ENCODE results near the gene NLGN1.

Gene NLGN1

GRCh38 chr3:174321548-174321947 lies 924.0 kb downstream of the NLGN1 start:
- no peaks in the 10 kb centered on the region for H3K36me3 ChIP-seq (ENCODE audit: control insufficient read depth in 4 of 4, insufficient read depth in 4 of 4, low read length in 3 of 4)
- H3K4me3 ChIP-seq (ENCODE audit: control insufficient read depth in 1 of 7, extremely low read depth in 1 of 7, insufficient read depth in 4 of 7, low read depth in 2 of 7, low read length in 6 of 7) = no peak overlapping the region
- H3K27me3 ChIP-seq (replicated peaks in 2 of 5; ENCODE audit: control insufficient read depth in 4 of 5, insufficient read depth in 5 of 5, low read length in 4 of 5) = no peaks in the 10 kb centered on the region
- H3K4me1 ChIP-seq (ENCODE audit: control extremely low read depth in 1 of 4, control insufficient read depth in 4 of 4, insufficient read depth in 4 of 4, low read length in 3 of 4) = no peaks in the 10 kb centered on the region
- no peak for DNase-seq
- no peak overlapping the region for H3K27ac ChIP-seq (ENCODE audit: insufficient read depth in 1 of 2, low read depth in 1 of 2, low read length in 2 of 2, poor library complexity in 1 of 2, severe bottlenecking in 2 of 2)
- ChIA-PET CTCF (no interaction called here), POLR2A (no interaction called here)
- no CpG with 5 or more reads among the region's 1 CpG for WGBS (ENCODE audit: insufficient coverage)
- H3K9me3 ChIP-seq (ENCODE audit: control extremely low read depth in 1 of 5, control insufficient read depth in 4 of 5, insufficient read depth in 2 of 5, low read depth in 1 of 5, low read length in 4 of 5) = peaks cover 0 to 5% (median 0%) of the 10 kb centered on the region in 5 experiments

GRCh38 chr3:174322789-174323188 lies 925.2 kb downstream of the NLGN1 start:
- Histone ChIP-seq H3K27ac (ENCODE audit: insufficient read depth in 1 of 2, low read depth in 1 of 2, low read length in 2 of 2, poor library complexity in 1 of 2, severe bottlenecking in 2 of 2) (no peak overlapping the region), H3K36me3 (ENCODE audit: control insufficient read depth in 4 of 4, insufficient read depth in 4 of 4, low read length in 3 of 4) (no peaks in the 10 kb centered on the region), H3K9me3 (ENCODE audit: control extremely low read depth in 1 of 5, control insufficient read depth in 4 of 5, insufficient read depth in 2 of 5, low read depth in 1 of 5, low read length in 4 of 5) (peaks cover 0 to 5% (median 0%) of the 10 kb centered on the region in 5 experiments), H3K4me1 (ENCODE audit: control extremely low read depth in 1 of 4, control insufficient read depth in 4 of 4, insufficient read depth in 4 of 4, low read length in 3 of 4) (no peaks in the 10 kb centered on the region), H3K27me3 (replicated peaks in 2 of 5; ENCODE audit: control insufficient read depth in 4 of 5, insufficient read depth in 5 of 5, low read length in 4 of 5) (no peaks in the 10 kb centered on the region), H3K4me3 (ENCODE audit: control insufficient read depth in 1 of 7, extremely low read depth in 1 of 7, insufficient read depth in 4 of 7, low read depth in 2 of 7, low read length in 6 of 7) (no peak overlapping the region)
- no peak for DNase-seq
- 89% methylated on average over 1 of the region's 2 CpGs for WGBS (ENCODE audit: insufficient coverage)
- POLR2A ChIA-PET = no interaction called here
- CTCF ChIA-PET = no interaction called here

- H3K4me3 ChIP-seq (ENCODE audit: control insufficient read depth in 1 of 7, extremely low read depth in 1 of 7, insufficient read depth in 4 of 7, low read depth in 2 of 7, low read length in 6 of 7) = no peak overlapping the region
- H3K27me3 ChIP-seq (replicated peaks in 2 of 5; ENCODE audit: control insufficient read depth in 4 of 5, insufficient read depth in 5 of 5, low read length in 4 of 5) = no peaks in the 10 kb centered on the region
- H3K4me1 ChIP-seq (ENCODE audit: control extremely low read depth in 1 of 4, control insufficient read depth in 4 of 4, insufficient read depth in 4 of 4, low read length in 3 of 4) = no peaks in the 10 kb centered on the region
- no peak overlapping the region for H3K27ac ChIP-seq (ENCODE audit: insufficient read depth in 1 of 2, low read depth in 1 of 2, low read length in 2 of 2, poor library complexity in 1 of 2, severe bottlenecking in 2 of 2)
- CTCF ChIA-PET = no interaction called here
- H3K36me3 ChIP-seq (ENCODE audit: control insufficient read depth in 4 of 4, insufficient read depth in 4 of 4, low read length in 3 of 4) = no peaks in the 10 kb centered on the region
- 100% methylated on average over 1 of the region's 3 CpGs for WGBS (ENCODE audit: insufficient coverage)
- H3K9me3 ChIP-seq (ENCODE audit: control extremely low read depth in 1 of 5, control insufficient read depth in 4 of 5, insufficient read depth in 2 of 5, low read depth in 1 of 5, low read length in 4 of 5) = peaks cover 0 to 5% (median 0%) of the 10 kb centered on the region in 5 experiments
- POLR2A ChIA-PET = no interaction called here
- DNase-seq = no peak
Observed at GRCh38 chr3:174325171-174325570, 927.6 kb downstream of the NLGN1 start.

- DNase-seq = no peak
- WGBS (ENCODE audit: insufficient coverage) = 72% methylated on average over 4 of the region's 7 CpGs
- H3K9me3 ChIP-seq (ENCODE audit: control extremely low read depth in 1 of 5, control insufficient read depth in 4 of 5, insufficient read depth in 2 of 5, low read depth in 1 of 5, low read length in 4 of 5) = peaks cover 0 to 4% (median 0%) of the 10 kb centered on the region in 5 experiments
- ChIA-PET CTCF (no interaction called here), POLR2A (no interaction called here)
- no peaks in the 10 kb centered on the region for H3K27me3 ChIP-seq (replicated peaks in 2 of 5; ENCODE audit: control insufficient read depth in 4 of 5, insufficient read depth in 5 of 5, low read length in 4 of 5)
- no peaks in the 10 kb centered on the region for H3K36me3 ChIP-seq (ENCODE audit: control insufficient read depth in 4 of 4, insufficient read depth in 4 of 4, low read length in 3 of 4)
- H3K27ac ChIP-seq (ENCODE audit: insufficient read depth in 1 of 2, low read depth in 1 of 2, low read length in 2 of 2, poor library complexity in 1 of 2, severe bottlenecking in 2 of 2) = no peak overlapping the region
- no peak overlapping the region for H3K4me3 ChIP-seq (ENCODE audit: control insufficient read depth in 1 of 7, extremely low read depth in 1 of 7, insufficient read depth in 4 of 7, low read depth in 2 of 7, low read length in 6 of 7)
- H3K4me1 ChIP-seq (ENCODE audit: control extremely low read depth in 1 of 4, control insufficient read depth in 4 of 4, insufficient read depth in 4 of 4, low read length in 3 of 4) = no peaks in the 10 kb centered on the region
Observed at GRCh38 chr3:174325834-174326700, 928.5 kb downstream of the NLGN1 start.

- Histone ChIP-seq H3K4me1 (ENCODE audit: control extremely low read depth in 1 of 4, control insufficient read depth in 4 of 4, insufficient read depth in 4 of 4, low read length in 3 of 4) (no peaks in the 10 kb centered on the region), H3K4me3 (ENCODE audit: control insufficient read depth in 1 of 7, extremely low read depth in 1 of 7, insufficient read depth in 4 of 7, low read depth in 2 of 7, low read length in 6 of 7) (no peak overlapping the region), H3K27me3 (replicated peaks in 2 of 5; ENCODE audit: control insufficient read depth in 4 of 5, insufficient read depth in 5 of 5, low read length in 4 of 5) (no peaks in the 10 kb centered on the region), H3K36me3 (ENCODE audit: control insufficient read depth in 4 of 4, insufficient read depth in 4 of 4, low read length in 3 of 4) (no peaks in the 10 kb centered on the region), H3K9me3 (ENCODE audit: control extremely low read depth in 1 of 5, control insufficient read depth in 4 of 5, insufficient read depth in 2 of 5, low read depth in 1 of 5, low read length in 4 of 5) (no peaks in the 10 kb centered on the region), H3K27ac (ENCODE audit: insufficient read depth in 1 of 2, low read depth in 1 of 2, low read length in 2 of 2, poor library complexity in 1 of 2, severe bottlenecking in 2 of 2) (no peak overlapping the region)
- DNase-seq = no peak
- ChIA-PET CTCF (no interaction called here), POLR2A (no interaction called here)
- WGBS (ENCODE audit: insufficient coverage) = 100% methylated on average over 2 of the region's 3 CpGs
Observed at GRCh38 chr3:174329321-174329720, 931.8 kb downstream of the NLGN1 start.

- ChIA-PET POLR2A (no interaction called here), CTCF (no interaction called here)
- H3K36me3 ChIP-seq (ENCODE audit: control insufficient read depth in 4 of 4, insufficient read depth in 4 of 4, low read length in 3 of 4) = no peaks in the 10 kb centered on the region
- H3K4me3 ChIP-seq (ENCODE audit: control insufficient read depth in 1 of 7, extremely low read depth in 1 of 7, insufficient read depth in 4 of 7, low read depth in 2 of 7, low read length in 6 of 7) = no peak overlapping the region
- peaks cover 0 to 2% (median 0%) of the 10 kb centered on the region in 5 experiments for H3K9me3 ChIP-seq (ENCODE audit: control extremely low read depth in 1 of 5, control insufficient read depth in 4 of 5, insufficient read depth in 2 of 5, low read depth in 1 of 5, low read length in 4 of 5)
- H3K27me3 ChIP-seq (replicated peaks in 2 of 5; ENCODE audit: control insufficient read depth in 4 of 5, insufficient read depth in 5 of 5, low read length in 4 of 5) = no peaks in the 10 kb centered on the region
- no peak overlapping the region for H3K27ac ChIP-seq (ENCODE audit: insufficient read depth in 1 of 2, low read depth in 1 of 2, low read length in 2 of 2, poor library complexity in 1 of 2, severe bottlenecking in 2 of 2)
- H3K4me1 ChIP-seq (ENCODE audit: control extremely low read depth in 1 of 4, control insufficient read depth in 4 of 4, insufficient read depth in 4 of 4, low read length in 3 of 4) = no peaks in the 10 kb centered on the region
- DNase-seq = no peak
Observed at GRCh38 chr3:174330303-174330702, 932.8 kb downstream of the NLGN1 start.

GRCh38 chr3:174331095-174331800 lies 933.7 kb downstream of the NLGN1 start:
- H3K4me1 ChIP-seq (ENCODE audit: control extremely low read depth in 1 of 4, control insufficient read depth in 4 of 4, insufficient read depth in 4 of 4, low read length in 3 of 4) = no peaks in the 10 kb centered on the region
- CTCF ChIA-PET = no interaction called here
- H3K36me3 ChIP-seq (ENCODE audit: control insufficient read depth in 4 of 4, insufficient read depth in 4 of 4, low read length in 3 of 4) = no peaks in the 10 kb centered on the region
- H3K4me3 ChIP-seq (ENCODE audit: control insufficient read depth in 1 of 7, extremely low read depth in 1 of 7, insufficient read depth in 4 of 7, low read depth in 2 of 7, low read length in 6 of 7) = no peak overlapping the region
- peak in 2 of 3 donors; percentile 31 to 37 for DNase-seq
- H3K9me3 ChIP-seq (ENCODE audit: control extremely low read depth in 1 of 5, control insufficient read depth in 4 of 5, insufficient read depth in 2 of 5, low read depth in 1 of 5, low read length in 4 of 5) = peaks cover 0 to 2% (median 0%) of the 10 kb centered on the region in 5 experiments
- POLR2A ChIA-PET = interaction anchor here (0.6 kb wide), 1 partner anchor 78 kb away, joined by 3 read pairs; no protein-coding TSS in a partner anchor
- WGBS (ENCODE audit: insufficient coverage) = no CpG with 5 or more reads among the region's 6 CpGs
- H3K27ac ChIP-seq (ENCODE audit: insufficient read depth in 1 of 2, low read depth in 1 of 2, low read length in 2 of 2, poor library complexity in 1 of 2, severe bottlenecking in 2 of 2) = no peak overlapping the region
- H3K27me3 ChIP-seq (replicated peaks in 2 of 5; ENCODE audit: control insufficient read depth in 4 of 5, insufficient read depth in 5 of 5, low read length in 4 of 5) = no peaks in the 10 kb centered on the region

Data from common myeloid progenitor, CD34-positive (primary cell).